ENCODE data around the gene ASB8. TPM values are rescaled to one million over a fixed set of nuclear protein-coding genes. Genes with fewer than 3 reads are reported as not detected.

ASB8 gene
- total RNA-seq, 1 donor from 2014 or later, result 32.5 TPM

GRCh38 chr12:48192861-48193260, 35.5 kb upstream of the ASB8 start:
- intact Hi-C loops (cut with micrococcal nuclease), result no loop called here
- no peaks in the 10 kb centered on the region for H3K36me3 Mint-ChIP-seq (ENCODE audit: low read depth)
- no peak for DNase-seq (ENCODE audit: low spot score)
- no peak overlapping the region for H3K27ac Mint-ChIP-seq
- H3K4me1 Mint-ChIP-seq (ENCODE audit: low read depth), result peaks cover 4% of the 10 kb centered on the region
- no peaks in the 10 kb centered on the region for H3K9me3 Mint-ChIP-seq
- H3K27me3 Mint-ChIP-seq (ENCODE audit: low read depth), result peaks cover 49% of the 10 kb centered on the region
- H3K4me3 Mint-ChIP-seq (ENCODE audit: low read depth), result no peak overlapping the region

GRCh38 chr12:48191096-48191495, 33.8 kb upstream of the ASB8 start:
- no peak for DNase-seq (ENCODE audit: low spot score)
- Mint-ChIP-seq H3K4me1 (ENCODE audit: low read depth) (peaks cover 4% of the 10 kb centered on the region), H3K27me3 (ENCODE audit: low read depth) (peaks cover 58% of the 10 kb centered on the region), H3K27ac (no peak overlapping the region), H3K36me3 (ENCODE audit: low read depth) (no peaks in the 10 kb centered on the region), H3K4me3 (ENCODE audit: low read depth) (no peak overlapping the region), H3K9me3 (no peaks in the 10 kb centered on the region)
- intact Hi-C loops (cut with micrococcal nuclease), result no loop called here

GRCh38 chr12:48189331-48190125, 32.2 kb upstream of the ASB8 start:
- Mint-ChIP-seq H3K27me3 (ENCODE audit: low read depth) (peaks cover 64% of the 10 kb centered on the region), H3K4me1 (ENCODE audit: low read depth) (peaks cover 9% of the 10 kb centered on the region), H3K4me3 (ENCODE audit: low read depth) (no peak overlapping the region), H3K27ac (no peak overlapping the region), H3K9me3 (no peaks in the 10 kb centered on the region), H3K36me3 (ENCODE audit: low read depth) (no peaks in the 10 kb centered on the region)
- DNase-seq (ENCODE audit: low spot score), result peak; percentile 52
- intact Hi-C loops (cut with micrococcal nuclease), result loop anchor here (5.0 kb wide), 1 partner anchor 287 kb away; the partner anchor contains the start of gene VDR

- DNase-seq (ENCODE audit: low spot score), result no peak
- H3K9me3 Mint-ChIP-seq, result no peaks in the 10 kb centered on the region
These were observed 30.8 kb upstream of the ASB8 start for GRCh38 chr12:48187916-48188695.

GRCh38 chr12:48185181-48185919, 28.0 kb upstream of the ASB8 start:
- Mint-ChIP-seq H3K9me3 (no peaks in the 10 kb centered on the region), H3K36me3 (ENCODE audit: low read depth) (no peaks in the 10 kb centered on the region), H3K27me3 (ENCODE audit: low read depth) (peaks cover 58% of the 10 kb centered on the region), H3K4me1 (ENCODE audit: low read depth) (peaks cover 18% of the 10 kb centered on the region), H3K27ac (no peak overlapping the region), H3K4me3 (ENCODE audit: low read depth) (peak overlapping the region; percentile 62)
- intact Hi-C loops (cut with micrococcal nuclease), result loop anchor here (2.0 to 5.0 kb wide), 2 partner anchors 283 to 433 kb away; partner anchors contain the start of gene VDR
- no peak for DNase-seq (ENCODE audit: low spot score)

More at GRCh38 chr12:48187916-48188695, 30.8 kb upstream of the ASB8 start:
- no peaks in the 10 kb centered on the region for H3K36me3 Mint-ChIP-seq (ENCODE audit: low read depth)
- intact Hi-C loops (cut with micrococcal nuclease), result loop anchor here (5.0 kb wide), 1 partner anchor 286 kb away; the partner anchor contains the start of gene VDR
- no peak overlapping the region for H3K27ac Mint-ChIP-seq
- peaks cover 57% of the 10 kb centered on the region for H3K27me3 Mint-ChIP-seq (ENCODE audit: low read depth)
- peaks cover 9% of the 10 kb centered on the region for H3K4me1 Mint-ChIP-seq (ENCODE audit: low read depth)
- H3K4me3 Mint-ChIP-seq (ENCODE audit: low read depth), result no peak overlapping the region

- intact Hi-C loops (cut with micrococcal nuclease), result loop anchor here (2.0 to 5.0 kb wide), 2 partner anchors 77 to 434 kb away; partner anchors contain the start of gene SENP1
- no peak for DNase-seq (ENCODE audit: low spot score)
- peaks cover 18% of the 10 kb centered on the region for H3K4me1 Mint-ChIP-seq (ENCODE audit: low read depth)
- H3K9me3 Mint-ChIP-seq, result no peaks in the 10 kb centered on the region
- H3K27ac Mint-ChIP-seq, result no peak overlapping the region
- peak overlapping the region; percentile 62 for H3K4me3 Mint-ChIP-seq (ENCODE audit: low read depth)
- no peaks in the 10 kb centered on the region for H3K36me3 Mint-ChIP-seq (ENCODE audit: low read depth)
- H3K27me3 Mint-ChIP-seq (ENCODE audit: low read depth), result peaks cover 59% of the 10 kb centered on the region
These were observed 27.2 kb upstream of the ASB8 start for GRCh38 chr12:48184549-48184922.

- peaks cover 61% of the 10 kb centered on the region for H3K27me3 Mint-ChIP-seq (ENCODE audit: low read depth)
- intact Hi-C loops (cut with micrococcal nuclease), result loop anchor here (2.0 to 5.0 kb wide), 2 partner anchors 77 to 435 kb away; partner anchors contain the start of gene SENP1
- no peak overlapping the region for H3K27ac Mint-ChIP-seq
- H3K36me3 Mint-ChIP-seq (ENCODE audit: low read depth), result no peaks in the 10 kb centered on the region
- H3K9me3 Mint-ChIP-seq, result no peaks in the 10 kb centered on the region
- H3K4me1 Mint-ChIP-seq (ENCODE audit: low read depth), result peaks cover 18% of the 10 kb centered on the region
- no peak for DNase-seq (ENCODE audit: low spot score)
- H3K4me3 Mint-ChIP-seq (ENCODE audit: low read depth), result peak overlapping the region; percentile 62
These were observed 26.7 kb upstream of the ASB8 start for GRCh38 chr12:48183876-48184548.

- Mint-ChIP-seq H3K27me3 (ENCODE audit: low read depth) (peaks cover 61% of the 10 kb centered on the region), H3K4me1 (ENCODE audit: low read depth) (peaks cover 18% of the 10 kb centered on the region), H3K27ac (no peak within 1 kb of the TSS), H3K36me3 (ENCODE audit: low read depth) (no peaks in the 10 kb centered on the region), H3K4me3 (ENCODE audit: low read depth) (peak within 1 kb of the TSS; percentile 84), H3K9me3 (no peaks in the 10 kb centered on the region)
- intact Hi-C loops (cut with micrococcal nuclease), result loop anchor here (5.0 kb wide), 1 partner anchor 76 kb away; the partner anchor contains the start of gene SENP1
- DNase-seq (ENCODE audit: low spot score), result peak; percentile 72
These were observed 26.0 kb upstream of the ASB8 start, which contains the start of gene CCDC184 for GRCh38 chr12:48183091-48183875. Gene CCDC184, plus strand, starts transcription at chr12:48183644. Its CDS starts 479 bp downstream, at chr12:48184123.

GRCh38 chr12:48182631-48183030, 25.3 kb upstream of the ASB8 start:
- intact Hi-C loops (cut with micrococcal nuclease), result loop anchor here (1.0 to 5.0 kb wide), 2 partner anchors 25 to 75 kb away; partner anchors contain the start of genes ASB8 and SENP1
- no peaks in the 10 kb centered on the region for H3K9me3 Mint-ChIP-seq

GRCh38 chr12:48180857-48181495, 23.7 kb upstream of the ASB8 start:
- Mint-ChIP-seq H3K27me3 (ENCODE audit: low read depth) (peaks cover 63% of the 10 kb centered on the region), H3K4me1 (ENCODE audit: low read depth) (peaks cover 21% of the 10 kb centered on the region), H3K27ac (no peak overlapping the region), H3K36me3 (ENCODE audit: low read depth) (no peaks in the 10 kb centered on the region), H3K4me3 (ENCODE audit: low read depth) (no peak overlapping the region), H3K9me3 (no peaks in the 10 kb centered on the region)
- intact Hi-C loops (cut with micrococcal nuclease), result loop anchor here (5.0 kb wide), 1 partner anchor 74 kb away; the partner anchor contains the start of gene SENP1
- DNase-seq (ENCODE audit: low spot score), result no peak

More at GRCh38 chr12:48182631-48183030, 25.3 kb upstream of the ASB8 start:
- Mint-ChIP-seq H3K4me3 (ENCODE audit: low read depth) (peak overlapping the region; percentile 84), H3K27ac (no peak overlapping the region), H3K4me1 (ENCODE audit: low read depth) (peaks cover 18% of the 10 kb centered on the region), H3K27me3 (ENCODE audit: low read depth) (peaks cover 63% of the 10 kb centered on the region), H3K36me3 (ENCODE audit: low read depth) (no peaks in the 10 kb centered on the region)
- no peak for DNase-seq (ENCODE audit: low spot score)

- Mint-ChIP-seq H3K36me3 (ENCODE audit: low read depth) (no peaks in the 10 kb centered on the region), H3K4me1 (ENCODE audit: low read depth) (peaks cover 22% of the 10 kb centered on the region), H3K9me3 (no peaks in the 10 kb centered on the region), H3K27me3 (ENCODE audit: low read depth) (peaks cover 58% of the 10 kb centered on the region), H3K27ac (no peak overlapping the region), H3K4me3 (ENCODE audit: low read depth) (no peak overlapping the region)
- DNase-seq (ENCODE audit: low spot score), result no peak
- intact Hi-C loops (cut with micrococcal nuclease), result loop anchor here (5.0 kb wide), 1 partner anchor 73 kb away; the partner anchor contains the start of gene SENP1
These were observed 23.1 kb upstream of the ASB8 start for GRCh38 chr12:48180424-48180823.

All from activated T-helper 2 cell treated with anti-CD3 and anti-CD28 coated beads, Interferon-gamma antibody, Interleukin-2, Interleukin-4, amounts not matched to agents 10 μg/mL and 5 μg/mL and 100 μg/mL, durations not matched to agents 14 hours and 24 hours and 36 hours (primary cell).